HG03354 (cell line): ENCODE results near the gene DCC.

Experiments used
- ATAC-seq: cut with Tn5 transposase; IDR thresholded peaks from one replicate; pipeline ENCODE4 v1.9.1; 2021; ENCODE audit warnings: mild to moderate bottlenecking; ENCODE audit not compliant: unreplicated experiment, poor library complexity, severe bottlenecking

The DCC gene

DNA sequence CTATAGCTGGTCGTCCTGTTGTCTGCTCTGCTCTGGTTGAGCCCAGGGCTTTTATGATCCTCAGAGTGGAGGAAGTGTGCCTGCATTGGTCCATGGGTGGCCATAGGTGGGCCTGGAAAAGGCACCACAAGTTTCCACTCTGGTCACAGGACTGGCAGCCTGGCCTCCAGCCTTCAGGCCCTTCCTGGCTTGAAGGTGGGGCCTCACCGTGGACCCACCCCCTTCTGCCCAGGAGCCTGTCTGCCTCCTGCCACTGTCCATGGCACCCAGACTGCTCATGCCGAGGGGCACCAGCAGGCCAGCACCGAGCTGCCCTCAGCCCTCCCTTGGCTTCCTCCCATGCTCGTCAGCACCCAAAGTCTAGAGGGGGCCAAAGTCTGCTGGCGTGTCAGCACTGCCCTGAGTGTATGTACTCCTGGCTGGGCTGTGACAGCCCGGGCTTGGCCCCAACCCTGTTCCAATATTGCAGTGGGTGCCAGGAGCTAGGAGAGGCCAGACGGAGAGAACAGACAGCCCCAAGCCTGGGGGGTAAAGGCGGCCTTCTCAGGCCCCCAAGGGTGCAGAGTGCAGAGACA, 529.4 kb downstream of the DCC start:
- no peak for ATAC-seq

DNA sequence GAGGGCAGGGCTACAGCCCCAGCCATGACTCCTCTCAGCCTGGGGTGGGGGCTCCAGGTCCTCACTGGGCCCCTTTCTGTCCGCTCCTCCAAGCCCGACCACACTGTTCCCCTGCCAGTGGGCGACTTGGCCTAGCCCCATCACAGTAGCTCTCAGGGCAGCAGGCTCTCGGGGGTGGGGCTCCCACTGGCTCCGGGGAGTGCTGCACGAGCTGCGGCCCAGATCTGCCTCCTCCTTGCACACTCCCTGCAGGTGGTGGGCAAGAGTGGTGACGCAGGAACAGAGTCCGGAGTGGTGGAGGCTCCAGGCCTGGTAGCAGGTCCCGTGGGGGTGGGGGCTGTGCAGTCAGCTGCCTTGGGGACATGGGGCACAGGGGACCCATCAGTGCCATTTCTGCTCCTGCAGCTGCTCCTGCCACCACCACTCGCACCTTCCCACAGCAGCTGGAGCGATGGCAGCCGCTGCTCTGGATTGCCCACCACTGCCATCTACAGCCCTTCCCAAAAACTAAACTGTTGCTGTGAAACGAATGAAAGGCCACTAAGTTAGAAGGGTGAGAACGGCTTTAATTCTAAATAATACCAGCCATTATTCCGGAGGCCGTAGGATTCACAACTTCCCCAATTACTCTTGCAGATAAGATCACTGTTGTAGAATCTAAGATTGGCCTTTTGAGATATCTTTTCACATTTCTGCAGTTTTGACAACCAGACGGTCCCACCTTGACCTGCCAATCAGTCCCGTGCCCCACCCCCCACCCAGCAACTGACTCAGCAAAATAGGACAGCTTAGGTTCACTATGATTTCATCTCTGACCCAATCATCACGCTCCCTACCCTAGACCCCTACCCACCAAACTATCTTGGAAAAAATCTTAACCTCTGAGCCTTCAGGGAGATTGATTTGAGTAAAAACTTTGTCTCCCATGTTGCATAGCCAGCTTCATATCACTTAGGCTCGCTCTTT, 530.2 kb downstream of the DCC start:
- ATAC-seq, result no peak

DNA sequence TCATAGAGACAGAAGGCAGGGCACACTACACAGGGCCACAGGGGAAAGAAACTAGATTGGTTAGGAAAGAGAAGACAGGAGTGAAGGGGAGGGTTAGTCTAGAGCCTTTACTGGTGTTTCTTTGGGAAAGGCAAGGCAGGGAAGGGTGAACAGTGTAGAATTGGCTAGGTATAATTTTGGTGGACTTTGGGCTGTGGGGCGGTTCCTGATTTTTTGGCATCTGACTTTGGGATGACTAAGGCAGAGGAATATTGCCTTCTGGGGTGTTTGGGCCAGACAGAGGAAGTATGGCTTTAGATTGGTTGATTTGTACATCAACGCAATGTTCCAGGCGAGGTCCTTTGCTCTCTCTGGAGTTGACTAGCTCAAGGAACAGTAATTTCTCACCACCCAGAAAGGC, 534.8 kb downstream of the DCC start:
- no peak for ATAC-seq

DNA sequence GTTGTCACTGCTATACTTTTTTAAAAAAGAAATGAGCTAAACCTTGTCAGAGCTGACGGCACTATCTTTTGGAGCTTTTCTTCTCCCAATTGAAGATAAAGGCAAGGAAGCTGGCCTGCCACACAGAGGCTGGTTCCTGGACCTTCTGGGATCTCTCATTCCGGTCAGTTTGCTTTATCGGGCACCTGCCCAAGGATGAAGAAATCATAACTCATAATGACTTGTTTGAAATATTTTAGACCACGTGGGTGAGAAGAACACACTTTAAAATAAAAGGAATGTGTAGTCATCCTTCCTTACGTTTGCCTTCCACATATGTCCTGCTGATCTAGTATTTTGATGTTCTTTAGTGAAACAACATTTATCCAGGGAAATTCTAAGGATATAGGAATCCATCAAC, 535.7 kb downstream of the DCC start:
- no peak for ATAC-seq

DNA sequence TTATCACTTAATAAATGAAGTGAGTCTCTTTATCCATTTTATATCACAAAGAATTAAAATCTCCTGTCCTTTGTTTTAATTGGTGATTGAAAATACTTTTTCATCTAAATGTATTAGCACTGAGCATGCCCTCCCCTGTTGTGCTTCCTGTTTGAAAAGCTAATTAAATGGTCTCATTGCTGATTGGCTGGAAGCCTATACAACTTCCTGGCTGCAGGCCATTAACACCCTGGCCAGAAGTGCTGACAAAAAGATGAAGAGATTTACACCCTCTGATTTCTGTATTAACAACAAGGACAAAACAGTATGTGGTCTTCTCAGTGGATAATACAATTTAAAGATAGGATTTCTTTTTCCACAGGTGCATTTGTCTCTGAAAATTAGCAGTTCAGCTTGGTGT, 548.0 kb downstream of the DCC start:
- ATAC-seq, result no peak

DNA sequence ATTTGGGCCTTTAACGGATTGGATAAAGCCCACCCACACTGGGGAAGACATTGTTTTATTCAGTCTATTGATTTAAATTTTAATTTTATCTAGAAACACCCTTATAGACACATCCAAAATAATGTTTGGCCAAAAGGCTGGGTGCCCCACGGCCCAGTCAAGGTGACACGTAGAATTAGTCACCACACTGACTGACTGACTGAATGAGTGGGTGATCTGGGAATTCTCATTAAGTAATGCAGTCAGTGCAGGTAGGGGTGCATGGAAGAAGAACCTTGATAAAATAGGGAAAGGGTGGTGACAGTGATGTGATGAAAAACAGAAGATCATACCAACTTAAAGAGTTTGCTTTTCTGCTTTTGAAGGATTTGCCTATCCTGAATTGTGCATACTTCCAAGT, 554.8 kb downstream of the DCC start:
- no peak for ATAC-seq

DNA sequence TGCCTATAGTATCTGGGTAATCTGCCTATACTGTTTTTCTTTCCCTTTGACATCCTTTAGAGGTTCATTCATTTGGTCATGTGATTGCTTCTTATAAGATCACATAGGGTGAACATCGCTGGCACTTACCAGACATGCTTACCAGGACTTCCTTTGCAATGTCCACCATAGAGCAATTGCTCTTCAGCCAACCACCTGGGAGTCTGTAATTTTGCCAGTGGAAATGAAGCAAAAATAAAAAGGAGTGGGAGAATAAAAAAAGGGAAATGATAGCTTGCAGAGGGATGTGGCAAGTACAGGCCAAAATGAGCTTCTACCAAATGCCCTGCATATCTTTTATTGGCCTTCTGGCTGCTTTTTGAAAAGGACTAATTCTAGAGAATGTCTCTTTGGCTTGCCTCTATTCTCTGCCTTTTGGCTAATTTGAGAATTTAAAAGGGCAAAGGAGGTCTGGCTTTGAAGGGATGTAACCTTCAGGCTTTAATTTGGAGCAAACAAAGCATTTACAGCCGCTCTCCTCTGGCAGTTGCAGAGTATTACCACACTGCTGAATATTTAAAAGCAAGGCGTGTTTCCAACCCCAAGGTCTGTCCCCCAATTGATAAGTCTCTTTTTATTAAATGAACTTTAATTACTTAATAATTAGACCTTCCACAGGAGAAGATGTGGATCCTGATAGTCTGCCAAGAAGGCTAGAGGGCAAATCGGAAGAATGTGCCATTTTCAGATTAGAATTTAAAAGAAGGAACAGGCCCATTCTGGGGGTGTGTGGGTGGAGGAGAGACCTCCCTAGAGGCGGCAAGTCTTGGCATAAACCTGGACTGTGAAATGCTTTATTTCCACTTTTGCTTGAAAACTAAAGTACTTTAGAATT, 557.9 kb downstream of the DCC start:
- no peak for ATAC-seq

DNA sequence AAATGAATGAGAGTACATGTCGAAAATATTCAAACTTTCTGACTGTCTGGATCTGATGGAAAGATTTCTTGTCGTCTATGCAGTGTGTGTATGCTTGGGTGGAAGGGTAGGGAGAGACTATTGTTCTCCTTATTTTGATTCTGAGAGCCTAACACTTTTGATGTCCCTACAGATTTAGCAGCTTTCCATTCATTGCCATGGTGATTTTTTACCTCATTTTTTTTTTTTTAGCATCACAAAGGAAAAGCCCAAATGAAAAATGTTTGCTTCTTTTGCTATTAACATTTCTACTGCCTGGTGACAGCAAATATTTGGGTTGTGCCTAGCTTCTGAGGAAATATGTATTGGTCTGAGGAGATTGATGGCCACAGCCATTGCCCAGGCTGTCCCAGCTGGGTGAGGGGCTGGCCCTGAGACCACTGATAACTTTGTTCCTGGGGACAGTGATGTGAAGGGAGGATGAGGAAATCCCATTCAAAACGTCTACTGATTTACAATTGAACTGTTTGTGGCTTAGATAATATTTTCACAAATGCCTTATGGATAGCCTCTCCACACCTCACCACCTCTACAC, 558.6 kb downstream of the DCC start:
- ATAC-seq, result no peak

DNA sequence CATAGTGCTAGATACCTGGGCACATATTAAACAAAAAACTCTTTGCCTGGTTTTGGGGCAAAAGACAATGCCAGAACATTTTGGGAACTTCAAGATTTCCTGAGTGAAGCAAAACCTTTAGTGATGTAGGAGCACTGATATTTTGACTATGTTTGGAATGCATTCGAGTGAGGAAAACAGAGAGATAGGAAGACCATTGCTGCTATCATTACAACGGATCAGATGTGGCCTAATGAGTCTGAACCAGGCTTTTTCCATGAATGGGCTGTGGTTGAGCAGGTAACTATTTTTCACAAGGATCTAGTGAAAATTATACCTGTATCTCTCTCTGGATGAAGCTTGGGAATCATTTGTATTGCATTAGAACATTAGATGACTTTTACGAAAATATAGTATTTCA, 562.2 kb downstream of the DCC start:
- ATAC-seq, result no peak

DNA sequence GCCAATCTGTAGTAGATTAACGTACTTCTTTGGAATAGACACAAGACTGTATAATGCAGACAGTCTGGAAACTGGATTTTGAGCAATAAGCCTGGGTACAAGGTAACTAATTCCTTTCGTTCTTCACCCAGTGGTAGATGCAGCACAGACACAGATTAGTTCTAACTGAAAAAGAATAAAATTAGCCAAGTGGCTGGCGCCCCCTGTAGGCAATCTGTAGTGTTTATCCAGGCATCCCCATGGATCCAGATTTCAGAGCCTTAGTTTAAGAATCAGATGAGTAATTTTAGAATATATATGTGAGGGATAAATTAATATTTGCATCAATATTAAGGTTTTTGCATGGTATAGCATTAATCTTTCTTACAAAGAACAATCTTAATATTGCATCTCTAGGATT, 563.9 kb downstream of the DCC start:
- no peak for ATAC-seq

DNA sequence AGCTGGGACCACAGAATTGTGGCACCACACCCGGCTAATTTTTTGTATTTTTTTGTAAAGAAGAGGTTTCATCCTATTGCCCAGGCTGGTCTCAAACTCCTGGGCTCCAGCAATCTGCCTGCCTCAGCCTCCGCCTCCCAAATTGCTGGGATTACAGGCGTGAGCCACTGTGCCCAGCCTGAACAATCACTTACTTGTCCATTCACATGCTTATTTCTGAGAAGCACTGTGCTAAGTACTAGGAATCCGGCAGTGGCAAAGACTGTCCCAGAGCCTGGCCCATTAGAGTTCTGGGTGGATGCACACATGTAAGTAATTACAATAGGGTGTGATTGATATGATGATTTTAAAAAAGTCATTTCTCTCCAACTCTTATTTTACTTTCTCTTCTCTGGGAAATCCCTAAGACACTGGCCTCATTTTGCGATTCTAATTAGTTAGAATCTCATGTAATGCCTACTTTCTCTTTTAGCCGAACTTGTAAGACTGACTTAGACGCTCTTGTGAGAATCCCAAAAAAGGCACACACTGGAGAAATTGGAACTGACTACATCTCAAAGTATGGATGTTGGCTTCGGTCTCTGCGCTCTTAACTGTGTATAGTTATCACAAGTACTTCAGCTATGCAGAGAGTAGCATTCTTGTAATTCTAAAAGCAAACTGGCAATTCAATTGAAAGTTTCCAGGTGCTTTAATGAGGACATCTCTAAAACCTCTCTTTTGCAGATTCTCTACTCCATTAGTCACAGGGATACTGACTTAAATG, 567.7 kb downstream of the DCC start:
- no peak for ATAC-seq

DNA sequence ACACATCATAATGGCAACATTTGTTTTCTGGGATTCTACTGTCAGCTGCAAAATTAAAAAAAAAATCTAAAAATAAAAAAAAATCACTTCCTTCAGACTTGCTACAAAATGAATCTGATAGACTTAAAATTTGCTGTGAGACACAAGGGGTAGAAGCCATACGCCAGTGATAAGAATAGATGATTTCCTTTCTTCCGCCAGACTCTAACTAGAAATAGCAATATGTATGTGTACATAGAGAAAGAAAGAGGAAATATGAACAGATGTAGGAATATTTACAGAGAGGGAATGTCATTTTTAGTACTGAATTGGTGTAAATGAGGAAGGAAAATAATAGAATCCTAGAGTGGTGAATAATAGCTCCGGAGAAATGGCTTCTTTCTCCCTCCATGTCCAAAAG, 574.2 kb downstream of the DCC start:
- ATAC-seq, result no peak

DNA sequence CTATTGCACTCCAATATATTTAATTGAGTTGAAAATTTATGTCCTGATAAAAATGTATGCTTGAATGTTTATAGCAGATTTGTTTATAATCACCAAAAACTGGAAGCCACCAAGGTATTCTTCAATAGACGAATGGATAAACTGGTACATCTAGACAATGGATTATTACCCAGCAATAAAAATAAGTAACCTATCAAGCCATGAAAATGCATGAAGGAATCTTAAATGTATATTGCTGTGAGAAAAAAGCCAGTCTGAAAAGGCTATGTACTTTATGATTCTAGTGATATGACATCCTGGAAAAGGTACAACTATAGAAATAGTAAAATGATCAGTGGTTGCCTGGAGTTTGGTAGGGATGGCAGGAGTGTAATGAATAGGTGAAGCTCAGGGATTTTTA, 580.7 kb downstream of the DCC start:
- no peak for ATAC-seq

DNA sequence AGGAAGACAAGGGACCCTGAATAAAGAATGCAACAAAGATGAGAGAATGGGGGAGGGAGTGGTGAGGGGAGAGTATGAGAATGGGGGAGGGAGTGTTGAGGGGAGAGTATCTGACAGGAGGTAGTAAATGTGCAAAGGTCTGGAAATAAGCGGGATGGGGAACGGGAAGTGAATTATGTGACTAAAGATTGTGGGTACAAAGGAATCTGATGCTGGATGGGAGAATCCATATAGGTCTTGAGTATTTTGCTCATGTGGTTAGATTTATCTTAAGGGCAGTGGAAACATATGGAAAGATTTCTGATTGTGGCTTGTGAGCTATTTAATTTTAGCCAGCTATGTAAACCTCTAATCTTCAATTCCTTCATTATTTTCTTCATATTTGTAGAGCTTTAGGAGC, 593.4 kb downstream of the DCC start:
- ATAC-seq, result no peak

DNA sequence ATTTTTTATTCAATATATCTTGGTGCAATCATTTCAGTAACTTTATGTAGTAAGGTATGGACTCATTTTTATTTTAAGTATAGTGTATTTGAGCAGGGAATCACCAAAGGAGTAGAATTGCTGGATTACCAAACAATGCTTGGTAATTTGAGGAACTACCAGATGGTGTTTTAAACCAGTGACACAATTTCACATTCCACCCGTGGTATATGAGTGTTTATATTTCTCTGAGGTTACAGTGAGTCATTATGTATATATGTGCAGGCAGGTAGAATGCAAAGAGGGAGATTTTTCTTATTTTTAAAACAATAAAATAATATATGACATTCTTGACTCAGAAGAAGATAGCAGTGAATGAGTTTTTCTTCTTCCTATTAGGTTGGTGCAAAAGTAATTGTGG, 596.9 kb downstream of the DCC start:
- ATAC-seq, result no peak

DNA sequence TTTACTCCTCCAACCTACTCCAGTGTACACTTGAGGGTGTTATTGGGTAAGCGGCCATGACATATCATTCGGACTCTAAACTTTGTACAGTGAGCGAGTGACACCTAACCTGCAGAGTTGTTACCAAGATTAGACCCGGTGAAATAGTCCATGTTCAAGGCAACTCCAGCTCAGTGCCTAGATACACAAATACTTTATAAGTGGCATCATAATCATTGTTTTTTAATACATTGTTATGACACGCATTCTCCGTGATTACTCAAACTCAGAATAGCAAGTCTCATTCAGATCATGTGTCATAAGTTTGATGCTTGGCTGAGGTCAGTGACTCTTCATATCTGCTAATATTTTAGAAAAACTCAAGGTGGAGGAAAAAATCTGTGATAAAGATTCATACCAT, 597.8 kb downstream of the DCC start:
- ATAC-seq, result no peak

DNA sequence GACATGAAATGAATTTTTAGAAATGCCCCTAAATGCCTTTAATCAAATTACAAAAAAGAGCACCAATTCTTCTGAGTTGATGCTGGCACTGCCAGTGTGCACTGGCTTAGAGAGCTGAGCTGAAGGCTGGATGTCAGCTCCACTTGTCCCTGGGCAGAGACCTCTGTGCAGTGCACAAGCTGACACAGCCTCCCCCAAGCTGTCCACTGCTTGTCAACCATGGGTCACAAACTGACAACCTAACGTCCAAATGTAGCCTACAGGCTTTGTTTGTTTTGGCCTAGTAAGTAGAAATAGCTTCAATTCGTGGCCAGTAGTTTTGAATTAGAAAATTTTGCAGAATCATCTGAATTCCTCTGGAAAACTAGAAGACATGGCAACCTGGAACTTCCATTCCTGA, 605.6 kb downstream of the DCC start:
- ATAC-seq, result no peak

DNA sequence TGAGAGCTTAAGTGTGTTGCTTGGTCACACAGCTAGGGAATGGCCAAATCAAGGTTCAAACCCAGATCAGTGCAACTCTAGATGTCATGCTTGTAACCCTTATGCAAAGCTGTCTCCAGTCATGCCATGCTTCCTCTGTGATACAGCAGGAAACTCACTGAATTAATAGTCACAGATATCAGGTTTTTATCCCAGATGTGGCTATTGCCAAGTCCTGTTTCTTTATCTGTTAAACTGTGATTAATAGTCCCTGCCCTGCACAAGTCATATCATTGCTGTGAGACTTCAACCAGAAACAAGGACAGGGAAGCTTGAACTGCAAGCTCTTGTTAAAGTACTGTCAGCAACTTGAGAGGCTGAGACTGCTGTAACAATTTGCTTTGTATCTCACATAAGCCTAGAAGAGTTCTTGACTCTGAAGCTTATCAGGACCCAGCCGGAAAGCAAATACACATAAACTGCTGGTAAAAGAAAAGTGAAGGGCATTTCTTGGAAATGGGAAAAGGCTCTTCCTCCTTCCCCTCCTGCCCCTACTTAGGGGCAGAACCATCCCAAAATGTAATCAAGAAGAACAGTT, 609.0 kb downstream of the DCC start:
- ATAC-seq, result no peak

DNA sequence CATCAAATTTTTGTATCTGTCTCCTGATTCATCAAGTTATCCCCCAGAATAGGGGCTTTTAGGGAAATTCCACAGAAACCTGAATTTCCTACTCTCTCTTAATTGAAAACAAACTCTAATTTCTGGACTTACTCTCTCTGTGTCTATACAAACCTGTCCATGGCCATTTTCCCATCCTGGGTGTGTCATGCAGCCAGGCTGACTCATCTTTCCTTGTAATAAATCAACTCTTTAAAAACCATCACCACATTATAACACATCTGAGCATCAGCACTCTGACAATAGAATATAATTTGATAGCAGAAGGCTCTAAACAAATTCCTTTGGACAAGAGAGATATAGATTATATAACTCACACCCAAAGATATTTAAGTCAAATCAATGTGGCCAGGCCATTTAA, 610.2 kb downstream of the DCC start:
- ATAC-seq, result no peak
